Stimulated activated CD4-positive, alpha-beta T cell treated with anti-CD3 and anti-CD28 coated beads, Interleukin-2, amount 100 ng/mL, for 4 hours (primary cell): Measurements from ENCODE around the gene KCMF1.
A peak's percentile ranks its signal among the peaks of the same experiment; 100 is the strongest.
"Not testable (repeated sequence)": the region's sequence is repeated elsewhere in the genome, so short reads cannot be mapped to it uniquely, and the experiment has no call there.

Experiments
- DNase-seq: peaks from one replicate; pipeline ENCODE4 v3.0.0-alpha.2; 2020; ENCODE audit warnings: low read depth

Gene KCMF1

DNA sequence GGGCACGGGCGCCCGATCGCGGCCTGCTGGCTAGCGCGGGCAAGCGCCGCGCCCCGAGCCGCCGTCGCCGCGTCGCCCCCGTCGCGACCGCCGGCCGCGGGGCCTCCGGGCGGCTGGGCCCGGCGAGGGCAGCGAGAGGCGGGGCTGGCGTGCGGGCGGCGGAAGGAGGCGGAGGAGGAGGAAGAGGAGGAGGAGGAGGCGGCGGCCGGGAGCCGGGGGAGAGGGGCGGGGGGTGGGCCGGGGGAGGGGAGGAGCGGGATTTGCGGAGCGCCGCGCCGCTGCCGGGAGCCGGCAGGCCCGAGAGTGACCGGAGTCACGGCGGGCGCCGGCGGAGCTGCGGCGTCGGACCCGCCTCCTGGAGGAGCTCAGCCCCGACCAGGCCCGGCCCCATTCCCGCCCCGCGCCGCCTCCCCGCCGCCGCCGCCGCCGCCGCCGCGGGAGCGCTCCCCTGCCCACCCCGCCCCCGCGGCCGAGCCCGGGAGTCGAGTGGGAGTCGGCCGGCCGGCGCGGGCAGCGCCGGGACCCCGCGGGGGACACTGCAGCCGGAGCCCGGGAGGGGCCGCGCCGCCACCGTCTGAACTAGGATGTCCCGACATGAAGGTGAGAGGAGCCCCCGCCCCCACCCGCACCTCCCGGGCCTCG lies at the start of gene KCMF1:
TSS of gene KCMF1 (plus strand) at position 294 of the 642 bp plus-strand sequence. CDS start at position 585, 291 bp downstream.
- DNase-seq, result peak; percentile 75

- no peak for DNase-seq
Observed at GRCh38 chr2:84923009-84923408, 48.0 kb upstream of the KCMF1 start.

GRCh38 chr2:84924173-84925106 lies 46.5 kb upstream of the KCMF1 start:
- no peak for DNase-seq

DNA sequence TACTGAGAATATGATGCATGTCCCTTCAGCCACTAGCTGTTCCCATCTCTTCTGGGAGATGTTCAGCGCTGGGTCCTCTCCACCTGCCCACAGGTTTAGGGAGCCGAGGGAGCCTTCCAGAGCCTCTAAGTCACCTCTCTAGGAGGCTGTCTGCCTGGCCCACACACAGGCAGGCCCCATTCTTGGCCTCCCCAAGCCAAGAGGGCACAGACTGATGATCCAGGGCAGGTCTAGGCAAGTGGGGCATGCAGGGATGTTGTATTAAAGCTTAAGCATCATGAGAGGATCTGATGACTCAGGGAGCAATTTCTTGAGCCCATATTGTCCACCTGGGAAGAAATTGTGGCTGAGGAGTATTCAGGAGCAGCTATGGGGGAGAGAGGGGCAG lies 45.6 kb upstream of the KCMF1 start:
- DNase-seq, result no peak

GRCh38 chr2:84925724-84926376 lies 45.1 kb upstream of the KCMF1 start:
- DNase-seq, result peak; percentile 97

GRCh38 chr2:84927275-84927627 lies 43.7 kb upstream of the KCMF1 start:
- DNase-seq, result no peak

GRCh38 chr2:84931384-84931821 lies 39.6 kb upstream of the KCMF1 start:
- DNase-seq, result no peak

DNA sequence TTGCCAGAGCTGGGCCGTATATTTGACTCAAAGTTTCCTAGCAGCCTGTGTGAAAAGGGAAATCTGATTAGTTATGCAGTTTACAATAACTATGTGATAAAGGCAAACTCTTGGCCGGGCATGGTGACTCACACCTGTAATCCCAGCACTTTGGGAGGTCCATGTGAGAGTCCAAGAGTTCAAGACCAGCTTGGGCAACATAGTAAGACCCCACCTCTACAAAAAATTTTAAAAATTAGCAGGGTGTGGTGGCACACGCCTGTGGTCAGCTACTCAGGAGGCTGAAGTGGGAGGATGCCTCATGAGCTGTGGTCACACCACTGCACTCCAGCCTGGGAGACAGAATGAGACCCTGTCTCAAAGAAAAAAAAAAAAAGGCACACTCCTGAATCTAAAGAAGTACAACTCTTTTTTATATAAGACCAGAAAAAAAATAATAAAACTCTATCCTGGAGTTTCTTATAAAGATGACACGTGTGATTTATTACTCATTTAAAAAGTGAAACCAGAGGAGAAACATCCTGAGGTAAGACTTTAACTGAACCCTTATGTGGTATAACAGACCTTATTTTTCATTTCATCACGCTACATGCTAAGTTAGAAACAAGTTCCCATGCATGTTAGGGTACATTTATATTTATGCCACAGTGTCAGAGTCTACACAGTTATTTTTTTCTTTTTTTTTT lies 32.6 kb upstream of the KCMF1 start:
- DNase-seq, result peak; percentile 63

DNA sequence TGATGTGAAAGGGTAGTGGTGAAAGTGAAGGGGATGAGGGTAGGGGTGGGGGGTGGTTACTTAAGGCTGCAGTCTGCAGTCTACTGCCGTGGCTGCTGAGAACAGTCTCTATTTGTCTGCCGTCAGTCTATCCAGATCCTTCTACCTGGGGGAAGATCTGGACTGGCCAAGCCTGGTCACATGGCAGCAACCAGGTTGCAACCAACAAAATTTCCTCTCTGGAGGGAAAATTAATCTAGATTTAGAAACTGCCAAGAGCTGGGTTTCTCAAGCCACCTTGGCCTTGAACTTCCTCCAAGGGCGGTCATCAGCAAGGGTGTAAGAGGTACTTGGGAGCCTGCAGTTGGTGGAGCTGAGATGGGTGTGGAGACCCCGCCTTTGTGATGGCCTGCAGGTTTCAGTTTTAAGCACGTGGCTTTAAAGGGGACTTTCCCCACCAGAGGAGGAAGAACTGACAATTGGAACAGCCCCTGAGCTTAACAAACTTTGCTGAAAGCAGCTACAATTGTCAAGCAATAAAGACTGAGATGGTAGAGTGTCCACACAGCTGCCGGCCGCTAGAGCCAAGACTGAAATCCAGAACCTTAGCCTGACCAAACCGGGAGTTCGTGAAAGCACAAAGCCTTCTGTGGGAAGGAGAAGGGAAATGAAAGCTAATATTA lies 31.4 kb upstream of the KCMF1 start:
- peak; percentile 65 for DNase-seq

DNA sequence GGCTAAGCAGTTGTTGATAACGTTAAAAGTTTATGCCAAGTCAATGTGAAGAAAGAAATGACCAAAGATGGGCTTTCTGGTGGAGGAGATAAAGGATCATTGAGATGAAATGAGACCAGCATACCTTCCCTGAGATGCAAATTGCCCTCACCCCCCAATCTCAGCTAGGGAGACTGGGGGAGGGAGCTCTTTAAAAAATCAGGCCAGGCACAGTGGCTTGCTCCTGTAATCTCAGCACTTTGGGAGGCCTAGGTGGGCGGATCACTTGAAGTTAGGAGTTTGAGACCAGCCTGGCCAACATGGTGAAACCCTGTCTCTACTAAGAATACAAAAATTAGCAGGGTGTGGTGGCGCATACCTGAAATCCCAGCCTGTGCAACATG lies 30.9 kb upstream of the KCMF1 start:
- DNase-seq, result no peak

GRCh38 chr2:84940831-84941412 lies 30.0 kb upstream of the KCMF1 start:
- no peak for DNase-seq

- no peak for DNase-seq
Observed at GRCh38 chr2:84942166-84942565, 28.8 kb upstream of the KCMF1 start.

DNA sequence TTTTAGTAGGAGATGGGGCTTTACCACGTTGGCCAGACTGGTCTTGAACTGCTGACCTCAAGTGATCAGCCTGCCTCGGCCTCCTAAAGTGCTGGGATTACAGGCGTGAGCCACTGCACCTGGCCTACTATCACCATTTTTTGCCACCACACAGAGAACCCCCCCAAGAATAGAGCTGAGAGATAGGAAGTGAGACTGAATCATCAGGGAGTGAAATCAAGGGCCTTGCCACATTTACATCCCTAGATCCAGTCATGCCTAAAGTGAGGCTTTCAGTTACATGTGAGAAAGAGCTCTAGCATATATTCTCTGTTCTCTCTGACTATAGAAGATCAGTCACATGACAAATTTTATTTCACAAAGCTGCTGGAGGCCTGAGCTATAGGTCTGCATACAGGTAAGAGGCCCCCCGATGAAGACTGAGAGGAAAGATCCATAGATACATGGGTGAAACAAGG lies 28.0 kb upstream of the KCMF1 start:
- DNase-seq, result no peak

GRCh38 chr2:84944295-84944909 lies 26.6 kb upstream of the KCMF1 start:
- DNase-seq, result no peak

GRCh38 chr2:84945838-84946203 lies 25.1 kb upstream of the KCMF1 start:
- not testable (repeated sequence) for DNase-seq

DNA sequence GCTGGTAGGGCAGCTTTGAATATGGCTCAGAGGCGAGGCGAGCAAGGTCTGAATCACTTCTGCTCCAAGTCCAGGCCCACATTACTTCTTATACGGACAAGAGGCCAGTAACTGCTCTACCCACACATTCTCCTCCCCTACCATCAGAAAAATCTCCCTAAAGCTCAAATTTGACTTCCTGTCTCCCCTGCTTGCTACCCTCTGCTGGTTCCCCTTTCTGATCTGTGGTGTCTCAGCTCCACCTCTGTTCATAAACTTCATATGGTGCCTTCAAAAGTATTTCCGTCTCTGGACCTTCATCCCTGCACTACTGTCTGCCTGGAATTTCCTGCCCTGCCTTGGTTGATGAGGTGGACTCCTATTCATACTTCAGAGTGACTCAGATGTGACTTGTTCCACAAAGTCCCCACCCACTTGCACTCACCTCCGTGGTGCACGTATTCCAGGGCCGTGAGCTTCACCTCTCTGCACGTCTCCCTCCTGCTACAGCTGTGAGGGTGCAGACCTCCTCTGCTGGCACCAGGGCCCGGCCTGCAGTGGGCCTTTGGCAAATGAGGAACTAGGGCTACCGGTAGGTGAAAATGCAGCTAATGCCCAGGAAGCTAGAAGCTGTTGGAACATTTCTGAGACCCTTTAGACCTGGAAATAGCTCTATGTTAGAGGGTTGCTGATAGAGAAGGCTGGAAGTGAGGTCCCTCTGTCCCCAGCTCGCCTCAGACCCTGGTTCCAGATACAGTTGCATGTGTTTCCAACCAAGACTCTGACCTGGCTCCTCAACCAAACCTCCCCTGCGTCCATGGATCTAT lies 24.6 kb upstream of the KCMF1 start:
- peak; percentile 79 for DNase-seq

- no peak for DNase-seq
Observed at GRCh38 chr2:84947010-84947593, 23.9 kb upstream of the KCMF1 start.

DNA sequence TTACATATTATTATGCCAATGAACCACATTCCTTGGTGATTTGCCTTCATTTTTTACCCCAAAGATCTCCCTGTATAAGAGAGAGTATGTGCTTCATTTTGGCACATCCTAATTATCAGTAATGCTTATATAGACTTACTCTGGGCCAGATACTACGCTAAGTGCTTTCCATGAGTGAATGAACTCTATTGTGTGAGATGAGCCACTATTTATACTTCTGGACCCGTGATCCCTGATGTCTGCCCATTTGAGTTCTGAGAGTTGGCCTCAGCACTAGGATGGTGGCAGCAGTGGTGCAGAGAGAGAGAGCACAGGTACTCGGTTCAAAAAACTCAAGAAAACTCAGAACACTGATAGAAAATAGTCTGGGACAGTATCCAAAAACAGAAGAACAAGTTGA lies 17.4 kb upstream of the KCMF1 start:
- no peak for DNase-seq

GRCh38 chr2:84954329-84954728 lies 16.6 kb upstream of the KCMF1 start:
- no peak for DNase-seq
